Measurements from ENCODE around the gene MKKS. TPM values are rescaled to one million over a fixed set of nuclear protein-coding genes. Genes with fewer than 3 reads are reported as not detected.

The MKKS gene
- total RNA-seq, 1 experiment from 2014 or later: 19.9 TPM

DNA sequence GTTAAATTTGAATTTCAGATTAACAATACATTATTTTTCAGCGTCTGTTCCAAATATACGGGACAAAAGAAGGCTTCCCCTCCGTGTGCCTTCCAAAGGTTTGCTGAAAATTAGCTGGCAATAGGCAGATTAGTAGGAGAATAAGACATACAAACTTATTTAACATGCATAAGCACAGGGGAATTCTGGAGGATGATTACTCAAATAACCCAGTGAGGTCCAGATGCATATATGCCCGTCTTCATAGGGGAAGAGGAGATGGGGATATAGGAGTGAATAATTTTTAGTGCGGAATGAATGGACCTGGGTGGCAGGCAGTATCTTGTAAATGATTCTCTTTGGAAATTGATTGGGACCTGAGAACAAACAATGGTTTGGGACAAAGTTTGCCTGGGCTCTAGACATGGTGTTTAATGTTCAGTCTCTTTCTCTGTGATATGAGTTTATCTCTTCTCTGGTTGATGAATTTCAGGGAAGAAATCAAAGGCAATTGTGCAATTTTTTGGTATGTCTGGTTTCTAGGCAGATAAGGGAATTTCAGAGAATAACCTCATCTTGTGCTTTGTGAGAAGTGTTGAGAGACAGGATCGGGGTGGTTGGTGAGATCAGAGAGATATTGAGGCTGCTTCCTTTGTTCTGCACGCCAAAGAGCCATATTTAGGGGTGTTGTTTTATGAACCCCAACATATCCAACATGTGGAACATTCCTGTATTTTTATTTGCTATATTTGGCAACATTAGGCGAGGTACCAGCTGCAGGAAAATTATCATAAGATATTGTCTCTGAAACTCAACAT lies 63.7 kb downstream of the MKKS start:
- no peak overlapping the region for H3K27ac ChIP-seq (ENCODE audit: low read depth, low read length)
- RAD21 ChIA-PET (ENCODE audit: low non-redundant PET in 1 of 2, low total read pairs in 2 of 2, uncharacterized antibody in 2 of 2, unreplicated experiment in 2 of 2): no interaction called here
- no peak overlapping the region for H3K9ac ChIP-seq (ENCODE audit: low read length)
- no peaks in the 10 kb centered on the region for H3K36me3 ChIP-seq (ENCODE audit: control insufficient read depth in 1 of 2, insufficient read depth in 2 of 2, low read length in 2 of 2)
- H4K20me1 ChIP-seq (ENCODE audit: insufficient read depth): no peaks in the 10 kb centered on the region
- no peaks in the 10 kb centered on the region; the same call in 1 of the 2 replicates for H3K27me3 ChIP-seq (ENCODE audit: insufficient read depth, low read length)
- no peak overlapping the region for H3K4me3 ChIP-seq (replicated peaks in 1 of 2; ENCODE audit: low read depth in 1 of 2, low read length in 2 of 2)
- no TSS peak for BruUV-seq (replicated peaks)
- no peaks in the 10 kb centered on the region for H3K4me1 ChIP-seq (ENCODE audit: control insufficient read depth in 1 of 2, insufficient read depth in 2 of 2, low read length in 2 of 2)
- POLR2A ChIA-PET: no interaction called here
- no peaks in the 10 kb centered on the region for H3K9me2 ChIP-seq (ENCODE audit: insufficient read depth)
- no peak overlapping the region for H2AFZ ChIP-seq (ENCODE audit: low read depth, low read length, poor library complexity, severe bottlenecking)
- H3K9me3 ChIP-seq (ENCODE audit: control insufficient read depth in 1 of 2, insufficient read depth in 1 of 2, low read depth in 1 of 2, low read length in 2 of 2): no peaks in the 10 kb centered on the region
- no peaks in the 10 kb centered on the region for H3K79me2 ChIP-seq (ENCODE audit: insufficient read depth, low read length)
- TF ChIP-seq EZH2phosphoT487 (IDR thresholded peaks at IDR 0.05; ENCODE audit: borderline replicate concordance): no peak
- no peak for TF ChIP-seq RAD21 (IDR thresholded peaks at IDR 0.05; ENCODE audit: low read depth)
- TF ChIP-seq ELF1 (IDR thresholded peaks at IDR 0.05; ENCODE audit: borderline replicate concordance, low read depth): no peak
- CTCF ChIA-PET: no interaction called here
- H3K4me2 ChIP-seq (ENCODE audit: low read length): no peak overlapping the region
- intact Hi-C loops (cut with micrococcal nuclease): no loop called here
- ATAC-seq: no peak
- DNase-seq (ENCODE audit: low read depth, low spot score): no peak

DNA sequence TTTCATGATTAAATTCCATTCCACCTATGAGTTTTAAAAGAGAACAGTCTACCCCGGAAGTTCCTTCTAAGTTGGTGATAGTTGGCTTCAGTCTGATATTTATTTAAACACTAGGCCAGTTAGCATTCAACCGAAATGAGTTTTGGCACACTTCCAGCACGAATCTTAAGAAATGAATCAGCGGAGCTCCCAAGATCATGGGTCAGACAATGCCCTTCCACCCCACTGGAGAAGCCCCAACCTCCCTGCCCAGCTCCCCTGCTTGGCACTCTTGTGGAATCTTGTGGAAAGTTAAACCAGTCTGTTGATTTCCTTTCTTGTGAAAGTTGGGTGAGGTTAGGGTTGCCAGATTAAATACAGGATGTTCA lies 64.3 kb downstream of the MKKS start:
- intact Hi-C loops (cut with micrococcal nuclease): no loop called here
- H3K9me2 ChIP-seq (ENCODE audit: insufficient read depth): no peaks in the 10 kb centered on the region
- ATAC-seq: no peak
- H3K4me3 ChIP-seq (replicated peaks in 1 of 2; ENCODE audit: low read depth in 1 of 2, low read length in 2 of 2): no peak overlapping the region
- DNase-seq (ENCODE audit: low read depth, low spot score): no peak
- no peak overlapping the region for H3K4me2 ChIP-seq (ENCODE audit: low read length)
- no peak overlapping the region for H3K27ac ChIP-seq (ENCODE audit: low read depth, low read length)
- H4K20me1 ChIP-seq (ENCODE audit: insufficient read depth): no peaks in the 10 kb centered on the region
- no peaks in the 10 kb centered on the region for H3K36me3 ChIP-seq (ENCODE audit: control insufficient read depth in 1 of 2, insufficient read depth in 2 of 2, low read length in 2 of 2)
- ChIA-PET POLR2A (no interaction called here), RAD21 (ENCODE audit: low non-redundant PET in 1 of 2, low total read pairs in 2 of 2, uncharacterized antibody in 2 of 2, unreplicated experiment in 2 of 2) (no interaction called here), CTCF (no interaction called here)
- H3K27me3 ChIP-seq (ENCODE audit: insufficient read depth, low read length): no peaks in the 10 kb centered on the region; the same call in 1 of the 2 replicates
- no TSS peak for BruUV-seq (replicated peaks)
- no peak overlapping the region for H3K9ac ChIP-seq (ENCODE audit: low read length)
- H2AFZ ChIP-seq (ENCODE audit: low read depth, low read length, poor library complexity, severe bottlenecking): no peak overlapping the region
- no peaks in the 10 kb centered on the region for H3K79me2 ChIP-seq (ENCODE audit: insufficient read depth, low read length)
- H3K4me1 ChIP-seq (ENCODE audit: control insufficient read depth in 1 of 2, insufficient read depth in 2 of 2, low read length in 2 of 2): no peaks in the 10 kb centered on the region
- H3K9me3 ChIP-seq (ENCODE audit: control insufficient read depth in 1 of 2, insufficient read depth in 1 of 2, low read depth in 1 of 2, low read length in 2 of 2): no peaks in the 10 kb centered on the region
- TF ChIP-seq EGR1 (IDR thresholded peaks at IDR 0.05; ENCODE audit: low read depth) (no peak), ZNF274 (IDR thresholded peaks at IDR 0.05; ENCODE audit: low read depth, low read length) (no peak), SRF (IDR thresholded peaks at IDR 0.05; ENCODE audit: low read depth) (no peak), FOSL1 (IDR thresholded peaks at IDR 0.05; ENCODE audit: low read depth) (no peak), POLR2A (IDR thresholded peaks at IDR 0.05; ENCODE audit: borderline replicate concordance, extremely low read depth, insufficient read depth, insufficient read length) (no peak), YY1 (IDR thresholded peaks at IDR 0.05; ENCODE audit: extremely low read depth, insufficient replicate concordance, low read depth, low read length) (no peak), JUND (IDR thresholded peaks at IDR 0.05) (no peak), SP1 (IDR thresholded peaks at IDR 0.05; ENCODE audit: low read depth) (no peak), TCF7L2 (IDR thresholded peaks at IDR 0.05; ENCODE audit: borderline replicate concordance, extremely low read depth, insufficient read depth, insufficient read length) (no peak)
- TF ChIP-seq, protein P1, sequence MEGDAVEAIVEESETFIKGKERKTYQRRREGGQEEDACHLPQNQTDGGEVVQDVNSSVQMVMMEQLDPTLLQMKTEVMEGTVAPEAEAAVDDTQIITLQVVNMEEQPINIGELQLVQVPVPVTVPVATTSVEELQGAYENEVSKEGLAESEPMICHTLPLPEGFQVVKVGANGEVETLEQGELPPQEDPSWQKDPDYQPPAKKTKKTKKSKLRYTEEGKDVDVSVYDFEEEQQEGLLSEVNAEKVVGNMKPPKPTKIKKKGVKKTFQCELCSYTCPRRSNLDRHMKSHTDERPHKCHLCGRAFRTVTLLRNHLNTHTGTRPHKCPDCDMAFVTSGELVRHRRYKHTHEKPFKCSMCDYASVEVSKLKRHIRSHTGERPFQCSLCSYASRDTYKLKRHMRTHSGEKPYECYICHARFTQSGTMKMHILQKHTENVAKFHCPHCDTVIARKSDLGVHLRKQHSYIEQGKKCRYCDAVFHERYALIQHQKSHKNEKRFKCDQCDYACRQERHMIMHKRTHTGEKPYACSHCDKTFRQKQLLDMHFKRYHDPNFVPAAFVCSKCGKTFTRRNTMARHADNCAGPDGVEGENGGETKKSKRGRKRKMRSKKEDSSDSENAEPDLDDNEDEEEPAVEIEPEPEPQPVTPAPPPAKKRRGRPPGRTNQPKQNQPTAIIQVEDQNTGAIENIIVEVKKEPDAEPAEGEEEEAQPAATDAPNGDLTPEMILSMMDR (IDR thresholded peaks at IDR 0.05 in 2 of 3, conservative IDR thresholded peaks at IDR 0.05 in 1 of 3; ENCODE audit: borderline replicate concordance in 1 of 3, insufficient read depth in 1 of 3, low read depth in 2 of 3, low read length in 2 of 3): no peak
- TF ChIP-seq, protein P2, sequence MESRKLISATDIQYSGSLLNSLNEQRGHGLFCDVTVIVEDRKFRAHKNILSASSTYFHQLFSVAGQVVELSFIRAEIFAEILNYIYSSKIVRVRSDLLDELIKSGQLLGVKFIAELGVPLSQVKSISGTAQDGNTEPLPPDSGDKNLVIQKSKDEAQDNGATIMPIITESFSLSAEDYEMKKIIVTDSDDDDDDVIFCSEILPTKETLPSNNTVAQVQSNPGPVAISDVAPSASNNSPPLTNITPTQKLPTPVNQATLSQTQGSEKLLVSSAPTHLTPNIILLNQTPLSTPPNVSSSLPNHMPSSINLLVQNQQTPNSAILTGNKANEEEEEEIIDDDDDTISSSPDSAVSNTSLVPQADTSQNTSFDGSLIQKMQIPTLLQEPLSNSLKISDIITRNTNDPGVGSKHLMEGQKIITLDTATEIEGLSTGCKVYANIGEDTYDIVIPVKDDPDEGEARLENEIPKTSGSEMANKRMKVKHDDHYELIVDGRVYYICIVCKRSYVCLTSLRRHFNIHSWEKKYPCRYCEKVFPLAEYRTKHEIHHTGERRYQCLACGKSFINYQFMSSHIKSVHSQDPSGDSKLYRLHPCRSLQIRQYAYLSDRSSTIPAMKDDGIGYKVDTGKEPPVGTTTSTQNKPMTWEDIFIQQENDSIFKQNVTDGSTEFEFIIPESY (IDR thresholded peaks at IDR 0.05; ENCODE audit: extremely low read depth, insufficient replicate concordance, low read length): no peak
- TF ChIP-seq, protein P3, sequence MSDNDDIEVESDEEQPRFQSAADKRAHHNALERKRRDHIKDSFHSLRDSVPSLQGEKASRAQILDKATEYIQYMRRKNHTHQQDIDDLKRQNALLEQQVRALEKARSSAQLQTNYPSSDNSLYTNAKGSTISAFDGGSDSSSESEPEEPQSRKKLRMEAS (IDR thresholded peaks at IDR 0.05): no peak

All from HCT116 (cell line).